HCT116 (cell line): Measurements from ENCODE around the gene DQX1.

ENCODE experiments used
- TF ChIP-seq, protein P1 (sequence below): IDR thresholded peaks from 2 replicates; pipeline ENCODE4 v1.6.1; 2012; ENCODE audit warnings: low read depth
- TF ChIP-seq, protein P2 (sequence below): IDR thresholded peaks from 2 replicates; pipeline ENCODE4 v1.6.1; 2012
- TF ChIP-seq, protein P3 (sequence below), 3 experiments: fragments of 200-600 bp in 1 of 3; sonication (generic) in 1 of 3; IDR thresholded peaks in 2 of 3; conservative IDR thresholded peaks in 1 of 3; 2 replicates each; pipeline ENCODE4 v1.5.1; 2012 to 2017; ENCODE audit warnings: low read depth in 2 of 3, low read length in 2 of 3, antibody characterized with exemption in 1 of 3, borderline replicate concordance in 1 of 3, control low read depth in 1 of 3, mild to moderate bottlenecking in 1 of 3, mixed read lengths in 1 of 3, mixed run types in 1 of 3, moderate library complexity in 1 of 3; ENCODE audit not compliant: insufficient read depth in 1 of 3

DNA sequence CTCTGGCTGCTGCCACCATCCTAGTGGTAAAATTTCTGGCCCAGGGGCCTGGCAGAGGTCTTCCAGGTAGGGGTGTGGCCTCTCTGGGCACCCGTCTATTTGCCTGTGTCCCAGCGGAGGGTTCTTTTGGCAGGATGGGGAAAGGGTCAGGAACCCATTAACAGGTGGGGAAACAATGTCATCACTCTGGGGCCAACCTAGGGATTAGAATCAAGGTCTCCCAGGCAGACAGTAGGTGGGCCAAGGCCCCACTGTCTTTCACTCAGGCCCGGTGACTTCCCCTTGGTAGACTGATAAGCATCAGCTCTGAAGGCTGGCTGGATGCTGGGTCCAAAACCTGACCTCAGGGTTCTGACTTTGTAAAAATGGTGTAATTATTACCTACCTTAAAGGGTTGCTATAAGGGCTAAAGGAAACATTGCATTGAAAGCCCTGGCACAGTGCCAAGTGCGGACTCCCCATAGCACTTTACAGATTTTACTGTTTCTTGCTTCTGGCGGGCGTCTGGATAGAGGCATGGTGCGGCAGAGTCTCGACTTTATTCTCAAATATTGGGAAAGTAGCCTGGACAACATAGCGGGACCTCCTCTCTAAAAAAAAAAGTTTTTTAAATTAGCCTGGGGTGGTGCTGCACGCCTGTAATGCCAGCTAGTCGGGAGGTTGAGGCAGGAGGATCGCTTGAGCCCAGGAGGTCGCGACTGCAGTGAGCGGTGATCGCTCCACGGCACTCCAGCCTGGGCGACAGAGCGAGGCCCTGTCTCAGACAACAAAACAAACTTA is 28.8 kb downstream of the DQX1 start:
- TF ChIP-seq, protein P1, sequence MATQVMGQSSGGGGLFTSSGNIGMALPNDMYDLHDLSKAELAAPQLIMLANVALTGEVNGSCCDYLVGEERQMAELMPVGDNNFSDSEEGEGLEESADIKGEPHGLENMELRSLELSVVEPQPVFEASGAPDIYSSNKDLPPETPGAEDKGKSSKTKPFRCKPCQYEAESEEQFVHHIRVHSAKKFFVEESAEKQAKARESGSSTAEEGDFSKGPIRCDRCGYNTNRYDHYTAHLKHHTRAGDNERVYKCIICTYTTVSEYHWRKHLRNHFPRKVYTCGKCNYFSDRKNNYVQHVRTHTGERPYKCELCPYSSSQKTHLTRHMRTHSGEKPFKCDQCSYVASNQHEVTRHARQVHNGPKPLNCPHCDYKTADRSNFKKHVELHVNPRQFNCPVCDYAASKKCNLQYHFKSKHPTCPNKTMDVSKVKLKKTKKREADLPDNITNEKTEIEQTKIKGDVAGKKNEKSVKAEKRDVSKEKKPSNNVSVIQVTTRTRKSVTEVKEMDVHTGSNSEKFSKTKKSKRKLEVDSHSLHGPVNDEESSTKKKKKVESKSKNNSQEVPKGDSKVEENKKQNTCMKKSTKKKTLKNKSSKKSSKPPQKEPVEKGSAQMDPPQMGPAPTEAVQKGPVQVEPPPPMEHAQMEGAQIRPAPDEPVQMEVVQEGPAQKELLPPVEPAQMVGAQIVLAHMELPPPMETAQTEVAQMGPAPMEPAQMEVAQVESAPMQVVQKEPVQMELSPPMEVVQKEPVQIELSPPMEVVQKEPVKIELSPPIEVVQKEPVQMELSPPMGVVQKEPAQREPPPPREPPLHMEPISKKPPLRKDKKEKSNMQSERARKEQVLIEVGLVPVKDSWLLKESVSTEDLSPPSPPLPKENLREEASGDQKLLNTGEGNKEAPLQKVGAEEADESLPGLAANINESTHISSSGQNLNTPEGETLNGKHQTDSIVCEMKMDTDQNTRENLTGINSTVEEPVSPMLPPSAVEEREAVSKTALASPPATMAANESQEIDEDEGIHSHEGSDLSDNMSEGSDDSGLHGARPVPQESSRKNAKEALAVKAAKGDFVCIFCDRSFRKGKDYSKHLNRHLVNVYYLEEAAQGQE, result no peak
- TF ChIP-seq, protein P2, sequence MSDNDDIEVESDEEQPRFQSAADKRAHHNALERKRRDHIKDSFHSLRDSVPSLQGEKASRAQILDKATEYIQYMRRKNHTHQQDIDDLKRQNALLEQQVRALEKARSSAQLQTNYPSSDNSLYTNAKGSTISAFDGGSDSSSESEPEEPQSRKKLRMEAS, result no peak
- TF ChIP-seq, protein P3, sequence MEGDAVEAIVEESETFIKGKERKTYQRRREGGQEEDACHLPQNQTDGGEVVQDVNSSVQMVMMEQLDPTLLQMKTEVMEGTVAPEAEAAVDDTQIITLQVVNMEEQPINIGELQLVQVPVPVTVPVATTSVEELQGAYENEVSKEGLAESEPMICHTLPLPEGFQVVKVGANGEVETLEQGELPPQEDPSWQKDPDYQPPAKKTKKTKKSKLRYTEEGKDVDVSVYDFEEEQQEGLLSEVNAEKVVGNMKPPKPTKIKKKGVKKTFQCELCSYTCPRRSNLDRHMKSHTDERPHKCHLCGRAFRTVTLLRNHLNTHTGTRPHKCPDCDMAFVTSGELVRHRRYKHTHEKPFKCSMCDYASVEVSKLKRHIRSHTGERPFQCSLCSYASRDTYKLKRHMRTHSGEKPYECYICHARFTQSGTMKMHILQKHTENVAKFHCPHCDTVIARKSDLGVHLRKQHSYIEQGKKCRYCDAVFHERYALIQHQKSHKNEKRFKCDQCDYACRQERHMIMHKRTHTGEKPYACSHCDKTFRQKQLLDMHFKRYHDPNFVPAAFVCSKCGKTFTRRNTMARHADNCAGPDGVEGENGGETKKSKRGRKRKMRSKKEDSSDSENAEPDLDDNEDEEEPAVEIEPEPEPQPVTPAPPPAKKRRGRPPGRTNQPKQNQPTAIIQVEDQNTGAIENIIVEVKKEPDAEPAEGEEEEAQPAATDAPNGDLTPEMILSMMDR (IDR thresholded peaks at IDR 0.05 in 2 of 3, conservative IDR thresholded peaks at IDR 0.05 in 1 of 3; ENCODE audit: borderline replicate concordance in 1 of 3, insufficient read depth in 1 of 3, low read depth in 2 of 3, low read length in 2 of 3), result no peak
